SK-N-SH (cell line): ENCODE measurements around the gene NPHP1. TPM values are rescaled to one million over a fixed set of nuclear protein-coding genes. Genes with fewer than 3 reads are reported as not detected.

Source experiments
- CTCF ChIA-PET: fragments of 300-600, 350-600 bp; formaldehyde crosslinking; extraction: SDS; loops from one replicate; lab custom pipeline; 2021; lab: Yijun Ruan, JAX
- POLR2A ChIA-PET: fragments of 350-600 bp; sonication (Branson Sonifier 250); formaldehyde crosslinking; extraction: SDS; loops from one replicate; lab custom pipeline; 2020; ENCODE audit warnings: antibody characterized with exemption, inconsistent platforms; lab: Yijun Ruan, JAX
- DNase-seq: peaks from one replicate; pipeline ENCODE4 v3.0.0; 2012
- H2AFZ ChIP-seq: fragments of 200-600 bp; sonication (generic); 2 replicates; pipeline ENCODE4 v1.8.1; 2016; ENCODE audit warnings: antibody characterized with exemption, mild to moderate bottlenecking, low read depth
- H3F3A ChIP-seq: fragments of 200-600 bp; sonication (generic); replicated peaks from 2 replicates; pipeline ENCODE3; 2016; ENCODE audit warnings: antibody characterized with exemption, mild to moderate bottlenecking; ENCODE audit not compliant: insufficient read depth
- H3K27ac ChIP-seq, 2 experiments: fragments of 200-500 bp in 1 of 2; fragments of 200-600 bp in 1 of 2; sonication (Bioruptor generic) in 1 of 2; sonication (generic), shearing (Covaris generic) in 1 of 2; 2 replicates each; pipeline versions ENCODE4 v1.5.1 to v1.6.1; 2014 to 2016; ENCODE audit warnings: low read depth in 2 of 2, inconsistent platforms in 1 of 2, low read length in 1 of 2, mild to moderate bottlenecking in 1 of 2, mixed read lengths in 1 of 2
- H3K27me3 ChIP-seq: fragments of 200-600 bp; sonication (generic), shearing (Covaris generic); 2 replicates; pipeline ENCODE4 v1.6.1; 2016; ENCODE audit warnings: mixed run types; ENCODE audit not compliant: insufficient read depth
- H3K36me3 ChIP-seq, 2 experiments: fragments of 200-500 bp in 1 of 2; fragments of 200-600 bp in 1 of 2; sonication (Bioruptor generic) in 1 of 2; sonication (generic) in 1 of 2; replicated peaks in 1 of 2; 2 replicates each; pipeline versions ENCODE3 to v1.5.1; 2014 to 2016; ENCODE audit warnings: low read length in 1 of 2, mild to moderate bottlenecking in 1 of 2; ENCODE audit not compliant: insufficient read depth in 2 of 2, control insufficient read depth in 1 of 2
- H3K4me1 ChIP-seq, 2 experiments: fragments of 200-500 bp in 1 of 2; fragments of 200-600 bp in 1 of 2; sonication (Bioruptor generic) in 1 of 2; sonication (generic), shearing (Covaris generic) in 1 of 2; 2 replicates each; pipeline versions ENCODE4 v1.5.1 to v1.6.1; 2014 to 2016; ENCODE audit warnings: low read depth in 1 of 2, low read length in 1 of 2, mixed run types in 1 of 2; ENCODE audit not compliant: insufficient read depth in 2 of 2, control insufficient read depth in 1 of 2
- H3K4me2 ChIP-seq: fragments of 200-600 bp; sonication (generic), shearing (Covaris generic); 2 replicates; pipeline ENCODE4 v1.6.1; 2017; ENCODE audit warnings: mixed run types
- H3K4me3 ChIP-seq, 2 experiments: fragments of 200-500 bp in 1 of 2; fragments of 200-600 bp in 1 of 2; sonication (Bioruptor generic) in 1 of 2; sonication (generic), shearing (Covaris generic) in 1 of 2; 2 replicates each; pipeline versions ENCODE4 v1.5.1 to v1.8.1; 2014 to 2016; ENCODE audit warnings: low read depth in 2 of 2, inconsistent platforms in 1 of 2, low read length in 1 of 2, mild to moderate bottlenecking in 1 of 2, mixed read lengths in 1 of 2, moderate library complexity in 1 of 2
- H3K79me2 ChIP-seq: fragments of 200-600 bp; sonication (generic); 2 replicates; pipeline ENCODE4 v1.8.1; 2017; ENCODE audit warnings: mild to moderate bottlenecking; ENCODE audit not compliant: insufficient read depth
- H3K9ac ChIP-seq: fragments of 200-600 bp; sonication (generic); 2 replicates; pipeline ENCODE4 v1.6.1; 2017; ENCODE audit warnings: mixed run types
- H3K9me2 ChIP-seq: fragments of 200-600 bp; sonication (generic); 2 replicates; pipeline ENCODE4 v1.6.1; 2017; ENCODE audit warnings: mixed run types
- H3K9me3 ChIP-seq: fragments of 200-600 bp; sonication (generic); 2 replicates; pipeline ENCODE4 v1.6.1; 2017; ENCODE audit warnings: mixed run types, mild to moderate bottlenecking, moderate library complexity
- H4K20me1 ChIP-seq: fragments of 200-600 bp; sonication (generic); 2 replicates; pipeline ENCODE4 v1.6.1; 2017; ENCODE audit warnings: mild to moderate bottlenecking, mixed run types; ENCODE audit not compliant: insufficient read depth
- FOXJ3 ChIP-seq: sonication (generic); formaldehyde crosslinking; IDR thresholded peaks from 2 replicates; pipeline ENCODE4 v1.5.1; 2020; ENCODE audit warnings: mild to moderate bottlenecking, missing genetic modification reagents
- GABPA ChIP-seq: IDR thresholded peaks from 2 replicates; pipeline ENCODE4 v1.4.0; 2012; ENCODE audit warnings: low read depth, mild to moderate bottlenecking
- MEF2A ChIP-seq: IDR thresholded peaks from 2 replicates; pipeline ENCODE4 v1.4.0; 2012; ENCODE audit warnings: low read depth, borderline replicate concordance
- MXI1 ChIP-seq: IDR thresholded peaks from 2 replicates; pipeline ENCODE4 v1.6.1; 2012; ENCODE audit warnings: mild to moderate bottlenecking, low read depth, low read length, improper control_type of control experiment
- RFX5 ChIP-seq: IDR thresholded peaks from 2 replicates; pipeline ENCODE4 v1.6.1; 2012; ENCODE audit warnings: mild to moderate bottlenecking, improper control_type of control experiment, low read length
- SIN3A ChIP-seq: IDR thresholded peaks from 2 replicates; pipeline ENCODE4 v1.6.1; 2012; ENCODE audit warnings: low read depth, mild to moderate bottlenecking, low read length, moderate library complexity, borderline replicate concordance
- SMC3 ChIP-seq: IDR thresholded peaks from 2 replicates; pipeline ENCODE4 v1.6.1; 2012; ENCODE audit warnings: low read depth, low read length, improper control_type of control experiment
- TEAD4 ChIP-seq: IDR thresholded peaks from 2 replicates; pipeline ENCODE4 v1.4.0; 2012; ENCODE audit warnings: mild to moderate bottlenecking, borderline replicate concordance; ENCODE audit not compliant: insufficient read depth
- YY1 ChIP-seq: IDR thresholded peaks from 2 replicates; pipeline ENCODE4 v1.4.0; 2012; ENCODE audit warnings: low read depth, mild to moderate bottlenecking
- WGBS: methylation state at CpG from one replicate; pipeline ENCODE4 v1.1.6; 2017; ENCODE audit warnings: low lambda C conversion rate; 5-methylcytosine and 5-hydroxymethylcytosine counted together
- polyA plus RNA-seq, 3 experiments: library from polyadenylated mRNA; depleted of rRNA; stranded (reverse); fragments of >200 nt; gene quantifications; 2 replicates each; pipeline ENCODE4 v1.2.3, GENCODE V29; 2012
- TF ChIP-seq, protein P1 (sequence below): IDR thresholded peaks from 2 replicates; pipeline ENCODE4; 2012
- TF ChIP-seq, protein P2 (sequence below): fragments of 150-350 bp; IDR thresholded peaks from 2 replicates; pipeline ENCODE4 v1.6.1; 2016; ENCODE audit warnings: mild to moderate bottlenecking, low read depth, low read length

Gene NPHP1
- polyA plus RNA-seq, 1 of the 3 experiments (the other 2 are of a cell fraction) = 5.0 TPM

DNA sequence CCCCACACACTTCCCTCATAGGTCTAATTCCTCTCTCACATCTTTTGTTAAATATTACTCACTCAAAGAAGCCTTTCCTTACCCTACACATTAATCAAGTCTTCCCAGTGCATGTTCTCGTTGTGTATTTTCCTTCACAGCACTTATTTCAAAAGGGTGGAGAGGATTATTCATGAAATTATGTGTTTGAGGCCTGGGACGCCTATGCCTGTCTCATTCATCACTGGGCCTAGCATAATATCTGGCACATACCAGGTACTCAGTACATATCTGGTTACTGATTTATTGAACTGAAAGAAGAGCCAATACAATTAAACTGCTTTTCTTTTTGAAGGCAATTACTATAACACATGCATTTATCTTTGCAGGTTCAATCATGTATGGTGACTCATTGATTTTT, 74.1 kb downstream of the NPHP1 start:
- Histone ChIP-seq H3K4me2 (no peak overlapping the region), H3F3A (peaks cover 7% of the 10 kb centered on the region), H3K9me3 (peaks cover 15% of the 10 kb centered on the region; the same call in 1 of the 2 replicates), H4K20me1 (no peaks in the 10 kb centered on the region), H3K4me3 (no peak overlapping the region), H3K27ac (no peak overlapping the region), H2AFZ (no peak overlapping the region), H3K27me3 (no peaks in the 10 kb centered on the region), H3K9me2 (no peaks in the 10 kb centered on the region), H3K9ac (no peak overlapping the region), H3K4me1 (0 out of 4 replicates have a peak, but pooled peaks cover 0 to 3% of the 10 kb centered on the region in 2 experiments), H3K79me2 (no peaks in the 10 kb centered on the region), H3K36me3 (peaks cover 0 to 28% of the 10 kb centered on the region in 2 experiments)
- POLR2A ChIA-PET = no interaction called here
- DNase-seq = no peak
- WGBS = 74% methylated on average over 2 of the region's 2 CpGs
- CTCF ChIA-PET = no interaction called here
- TF ChIP-seq FOXJ3 (CRISPR knock-in tag) (no peak), GABPA (no peak), SMC3 (no peak), MEF2A (no peak), MXI1 (no peak), YY1 (no peak), TEAD4 (no peak)
- TF ChIP-seq, protein P1, sequence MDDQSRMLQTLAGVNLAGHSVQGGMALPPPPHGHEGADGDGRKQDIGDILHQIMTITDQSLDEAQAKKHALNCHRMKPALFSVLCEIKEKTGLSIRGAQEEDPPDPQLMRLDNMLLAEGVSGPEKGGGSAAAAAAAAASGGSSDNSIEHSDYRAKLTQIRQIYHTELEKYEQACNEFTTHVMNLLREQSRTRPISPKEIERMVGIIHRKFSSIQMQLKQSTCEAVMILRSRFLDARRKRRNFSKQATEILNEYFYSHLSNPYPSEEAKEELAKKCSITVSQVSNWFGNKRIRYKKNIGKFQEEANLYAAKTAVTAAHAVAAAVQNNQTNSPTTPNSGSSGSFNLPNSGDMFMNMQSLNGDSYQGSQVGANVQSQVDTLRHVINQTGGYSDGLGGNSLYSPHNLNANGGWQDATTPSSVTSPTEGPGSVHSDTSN = no peak
- TF ChIP-seq, protein P2, sequence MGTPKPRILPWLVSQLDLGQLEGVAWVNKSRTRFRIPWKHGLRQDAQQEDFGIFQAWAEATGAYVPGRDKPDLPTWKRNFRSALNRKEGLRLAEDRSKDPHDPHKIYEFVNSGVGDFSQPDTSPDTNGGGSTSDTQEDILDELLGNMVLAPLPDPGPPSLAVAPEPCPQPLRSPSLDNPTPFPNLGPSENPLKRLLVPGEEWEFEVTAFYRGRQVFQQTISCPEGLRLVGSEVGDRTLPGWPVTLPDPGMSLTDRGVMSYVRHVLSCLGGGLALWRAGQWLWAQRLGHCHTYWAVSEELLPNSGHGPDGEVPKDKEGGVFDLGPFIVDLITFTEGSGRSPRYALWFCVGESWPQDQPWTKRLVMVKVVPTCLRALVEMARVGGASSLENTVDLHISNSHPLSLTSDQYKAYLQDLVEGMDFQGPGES = no peak

DNA sequence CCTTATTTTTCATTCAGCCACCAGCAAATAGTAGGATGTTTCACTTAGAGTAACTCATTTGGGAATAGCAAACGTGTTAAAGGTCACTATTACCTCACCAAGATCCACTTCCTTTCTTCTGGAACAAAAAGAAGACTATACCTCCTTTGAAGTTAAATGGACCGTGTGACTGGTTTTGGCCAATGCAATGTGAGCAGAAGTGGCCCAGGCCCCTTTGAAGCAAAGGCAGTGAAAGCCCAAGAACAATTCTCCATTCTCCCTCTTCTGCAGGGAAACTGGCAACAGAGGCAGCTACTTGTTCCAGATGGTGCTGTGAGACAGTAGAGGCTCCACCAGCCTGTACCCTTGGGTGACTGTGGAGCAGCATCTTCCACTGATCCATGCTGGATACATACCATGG, 77.9 kb downstream of the NPHP1 start:
- 86% methylated on average over 2 of the region's 2 CpGs for WGBS
- H3K4me3 ChIP-seq = no peak overlapping the region
- DNase-seq = no peak
- no peaks in the 10 kb centered on the region for H3K9me2 ChIP-seq
- no peak overlapping the region for H2AFZ ChIP-seq
- H4K20me1 ChIP-seq = no peaks in the 10 kb centered on the region
- POLR2A ChIA-PET = no interaction called here
- no peak for TF ChIP-seq RFX5
- no peak for TF ChIP-seq SIN3A
- TF ChIP-seq, all 33 proteins: peak for 0
- Histone ChIP-seq H3K36me3 (peaks cover 0 to 9% of the 10 kb centered on the region in 2 experiments), H3K27ac (peak overlapping the region in 1 of 2 experiments; percentile 51; a peak in 1 of 4 replicates), H3K9me3 (no peaks in the 10 kb centered on the region), H3K4me1 (0 out of 4 replicates have a peak, but pooled peaks cover 0 to 12% of the 10 kb centered on the region in 2 experiments), H3K79me2 (no peaks in the 10 kb centered on the region), H3K27me3 (no peaks in the 10 kb centered on the region), H3K4me2 (no peak overlapping the region), H3F3A (peaks cover 7% of the 10 kb centered on the region), H3K9ac (no peak overlapping the region)
- CTCF ChIA-PET = interaction anchor here (2.1 kb wide), 1 partner anchor 11 kb away, joined by 6 read pairs; the partner anchor contains the start of gene MALL
